Body of pancreas (tissue), 4 donors: ENCODE data around the gene DENND2A.

ENCODE experiments used
- CTCF ChIP-seq, 7 experiments: fragments of 450-650 bp in 4 of 7; fragments of 200-600 bp in 3 of 7; sonication (generic) in 3 of 7; IDR thresholded peaks; one replicate each; pipeline ENCODE4 v1.5.1; 2016 to 2019; ENCODE audit warnings: antibody characterized with exemption in 7 of 7
- POLR2A ChIP-seq, 3 donors: fragments of 450-650 bp; IDR thresholded peaks; one replicate each; pipeline ENCODE4 v1.6.1; 2016; ENCODE audit warnings: antibody characterized with exemption in 3 of 3, mild to moderate bottlenecking in 2 of 3

GRCh38 chr7:140674356-140674800 is 33.8 kb upstream of the DENND2A start:
- TF ChIP-seq CTCF (IDR thresholded peaks at IDR 0.05) (no peak), POLR2A (IDR thresholded peaks at IDR 0.05) (no peak)
